DMS 273 (cell line): ENCODE data around the gene SH3GLB1.
A peak's percentile ranks its signal among the peaks of the same experiment; 100 is the strongest.
"Not testable (repeated sequence)": the region's sequence is repeated elsewhere in the genome, so short reads cannot be mapped to it uniquely, and the experiment has no call there.

Experiments used
- DNase-seq: peaks from one replicate; lab custom pipeline; 2025; ENCODE audit not compliant: unreplicated experiment; lab: John Stamatoyannopoulos, UW

Gene SH3GLB1

GRCh38 chr1:86704458-86704971, at the start of gene SH3GLB1:
Gene SH3GLB1, plus strand, starts transcription at chr1:86704576. Its CDS starts 324 bp downstream, at chr1:86704900.
- DNase-seq, result peak; percentile 97

GRCh38 chr1:86658381-86658780, 46.0 kb upstream of the SH3GLB1 start:
- DNase-seq, result not testable (repeated sequence)

- DNase-seq, result no peak
These were observed 38.0 kb upstream of the SH3GLB1 start for GRCh38 chr1:86666368-86666767.

- DNase-seq, result peak; percentile 9
These were observed 16.8 kb upstream of the SH3GLB1 start for GRCh38 chr1:86687595-86687994.

- DNase-seq, result peak; percentile 10
These were observed 11.7 kb upstream of the SH3GLB1 start for GRCh38 chr1:86692641-86693040.

- DNase-seq, result no peak
These were observed 9.0 kb upstream of the SH3GLB1 start for GRCh38 chr1:86695400-86695799.

- no peak for DNase-seq
These were observed 7.9 kb upstream of the SH3GLB1 start for GRCh38 chr1:86696522-86696921.

- DNase-seq, result no peak
These were observed 5.2 kb upstream of the SH3GLB1 start for GRCh38 chr1:86699186-86699585.

GRCh38 chr1:86701731-86702130, 2.6 kb upstream of the SH3GLB1 start:
- DNase-seq, result no peak

- not testable (repeated sequence) for DNase-seq
These were observed 1.4 kb upstream of the SH3GLB1 start for GRCh38 chr1:86702954-86703494.

- no peak for DNase-seq
These were observed 499 bp upstream of the SH3GLB1 start for GRCh38 chr1:86703696-86704457.

- DNase-seq, result peak; percentile 71
These were observed 742 bp downstream of the SH3GLB1 start for GRCh38 chr1:86704972-86705664.

GRCh38 chr1:86705665-86705985, 1.2 kb downstream of the SH3GLB1 start:
- peak; percentile 56 for DNase-seq

GRCh38 chr1:86706018-86706635, 1.8 kb downstream of the SH3GLB1 start:
- DNase-seq, result peak; percentile 12

GRCh38 chr1:86708920-86709319, 4.5 kb downstream of the SH3GLB1 start:
- DNase-seq, result no peak

GRCh38 chr1:86712088-86712860, 7.9 kb downstream of the SH3GLB1 start:
- no peak for DNase-seq

- DNase-seq, result no peak
These were observed 9.1 kb downstream of the SH3GLB1 start for GRCh38 chr1:86713477-86713876.

- DNase-seq, result no peak
These were observed 9.8 kb downstream of the SH3GLB1 start for GRCh38 chr1:86714159-86714558.

- DNase-seq, result no peak
These were observed 10.3 kb downstream of the SH3GLB1 start for GRCh38 chr1:86714561-86715244.

GRCh38 chr1:86718786-86719185, 14.4 kb downstream of the SH3GLB1 start:
- no peak for DNase-seq
